Adipocyte (in vitro differentiated cells): ENCODE data around the gene ATP2C2.

Experiments used
- DNase-seq: peaks from one replicate; pipeline ENCODE4 v3.0.0-alpha.2; 2015; ENCODE audit warnings: low read depth
- H3K27me3 ChIP-seq: replicated peaks from 2 replicates; pipeline ENCODE4 v1.7.0; 2013; ENCODE audit warnings: mild to moderate bottlenecking, low read length, moderate library complexity; ENCODE audit not compliant: control insufficient read depth, insufficient read depth
- H3K36me3 ChIP-seq: 2 replicates; pipeline ENCODE4 v1.7.0; 2013; ENCODE audit warnings: low read length, mild to moderate bottlenecking, moderate library complexity; ENCODE audit not compliant: control insufficient read depth, insufficient read depth, severe bottlenecking
- H3K4me1 ChIP-seq: 2 replicates; pipeline ENCODE4 v1.7.0; 2013; ENCODE audit warnings: mild to moderate bottlenecking, low read length, moderate library complexity; ENCODE audit not compliant: control insufficient read depth, insufficient read depth
- H3K4me3 ChIP-seq: 2 replicates; pipeline ENCODE4 v1.7.0; 2013; ENCODE audit warnings: mild to moderate bottlenecking, low read length, moderate library complexity
- H3K9ac ChIP-seq: 2 replicates; pipeline ENCODE4 v1.7.0; 2013; ENCODE audit warnings: mild to moderate bottlenecking, low read length, moderate library complexity
- H3K9me3 ChIP-seq: 2 replicates; pipeline ENCODE4 v1.7.0; 2013; ENCODE audit warnings: mild to moderate bottlenecking, low read length, moderate library complexity; ENCODE audit not compliant: control insufficient read depth

Gene ATP2C2

DNA sequence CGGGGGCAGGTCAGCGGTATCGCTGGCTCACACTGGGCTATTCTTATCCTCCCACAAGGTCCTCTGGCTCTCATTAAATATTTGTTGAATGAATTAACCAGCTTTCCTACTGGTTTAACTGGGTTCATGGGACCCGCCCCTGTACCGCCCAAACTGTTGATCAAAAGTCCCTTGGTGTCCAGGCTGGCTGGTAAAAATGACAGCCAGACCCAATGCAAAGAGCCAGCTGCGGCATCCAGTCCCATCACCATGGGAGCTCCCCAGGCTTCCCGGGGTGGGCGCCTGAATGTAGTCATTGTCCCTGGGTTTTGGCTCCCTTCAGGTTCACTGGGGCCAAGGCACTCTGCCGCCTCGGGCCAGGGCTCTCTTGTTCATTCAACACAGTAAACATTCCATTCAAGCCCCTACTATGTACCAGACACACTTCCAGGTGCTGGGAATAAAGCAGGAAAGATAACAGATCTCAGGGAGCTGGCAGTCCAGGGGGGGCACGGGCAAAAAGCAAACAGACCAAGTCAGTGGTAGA lies 11.7 kb upstream of the ATP2C2 start:
- Histone ChIP-seq H3K9ac (no peak overlapping the region), H3K27me3 (peaks cover 23% of the 10 kb centered on the region), H3K9me3 (no peaks in the 10 kb centered on the region), H3K4me1 (no peaks in the 10 kb centered on the region), H3K36me3 (no peaks in the 10 kb centered on the region), H3K4me3 (no peak overlapping the region)
- DNase-seq = no peak

DNA sequence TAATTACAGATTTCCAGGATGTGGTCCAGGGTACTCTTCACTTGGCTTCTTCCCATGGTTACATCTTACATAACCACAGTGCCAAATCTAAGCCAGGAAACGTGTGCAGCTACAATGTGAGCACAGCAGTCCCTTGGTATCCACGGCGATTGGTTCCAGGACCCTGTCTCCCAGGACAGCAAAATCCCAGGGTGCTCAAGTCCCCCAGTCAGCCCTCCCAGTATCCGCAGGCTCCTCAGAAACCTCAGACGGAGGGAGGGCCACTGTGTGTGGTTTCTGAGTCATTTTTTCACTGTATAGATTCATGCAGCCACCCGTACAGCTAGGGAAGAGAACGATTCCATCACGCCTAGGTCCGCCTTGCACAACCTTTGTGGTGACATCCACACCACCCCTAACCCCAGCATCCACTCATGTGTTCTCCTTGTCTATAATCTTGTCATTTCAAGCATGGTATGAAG lies 11.1 kb upstream of the ATP2C2 start:
- peaks cover 26% of the 10 kb centered on the region for H3K27me3 ChIP-seq
- no peaks in the 10 kb centered on the region for H3K36me3 ChIP-seq
- no peak for DNase-seq
- H3K9me3 ChIP-seq = no peaks in the 10 kb centered on the region
- no peak overlapping the region for H3K4me3 ChIP-seq
- H3K4me1 ChIP-seq = no peaks in the 10 kb centered on the region
- H3K9ac ChIP-seq = no peak overlapping the region

GRCh38 chr16:84358601-84359295 lies 9.6 kb upstream of the ATP2C2 start:
- H3K9me3 ChIP-seq = no peaks in the 10 kb centered on the region
- no peaks in the 10 kb centered on the region for H3K36me3 ChIP-seq
- no peaks in the 10 kb centered on the region for H3K4me1 ChIP-seq
- DNase-seq = no peak
- H3K9ac ChIP-seq = no peak overlapping the region
- no peak overlapping the region for H3K4me3 ChIP-seq
- peaks cover 34% of the 10 kb centered on the region for H3K27me3 ChIP-seq

DNA sequence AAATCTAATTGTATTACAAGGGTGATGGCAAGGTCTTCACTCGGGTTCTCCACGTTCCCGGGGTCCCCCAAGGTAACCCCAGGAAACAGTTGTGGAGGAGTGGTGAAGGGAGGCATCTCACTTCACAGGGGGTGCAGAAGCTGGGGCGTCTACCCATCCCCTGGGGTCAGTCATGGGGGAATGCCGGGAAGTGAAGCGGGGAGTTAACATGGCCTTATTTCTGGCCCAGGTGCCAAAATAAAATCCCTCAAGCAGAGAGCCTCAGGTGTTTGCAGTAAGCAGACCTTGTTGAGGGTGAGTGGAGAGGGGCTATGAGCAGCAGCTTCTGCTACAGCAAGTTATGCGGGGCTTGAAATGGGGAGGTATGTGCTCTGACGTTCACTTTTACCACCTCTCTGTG lies 9.0 kb upstream of the ATP2C2 start:
- Histone ChIP-seq H3K9ac (no peak overlapping the region), H3K36me3 (no peaks in the 10 kb centered on the region), H3K27me3 (peaks cover 40% of the 10 kb centered on the region), H3K9me3 (no peaks in the 10 kb centered on the region), H3K4me3 (no peak overlapping the region), H3K4me1 (no peaks in the 10 kb centered on the region)
- no peak for DNase-seq

DNA sequence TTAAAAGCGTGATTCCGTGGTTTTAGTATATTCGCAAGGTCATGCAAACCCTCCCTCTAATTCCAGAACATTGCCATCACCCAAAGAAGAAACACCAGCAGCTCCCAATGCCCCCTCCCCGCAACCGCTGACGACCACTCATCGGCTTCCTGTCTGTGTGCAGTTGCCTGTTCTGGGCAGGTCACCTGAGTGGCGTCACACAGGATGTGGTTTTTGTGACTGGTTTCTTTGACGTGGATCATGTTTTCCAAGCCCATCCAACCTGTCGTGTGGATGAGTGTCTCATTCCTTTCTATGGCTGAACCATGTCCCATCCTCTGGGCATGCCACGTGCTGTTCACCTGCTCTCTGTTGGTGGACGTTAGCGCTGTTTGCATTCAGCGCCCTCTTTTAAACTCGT lies 8.2 kb upstream of the ATP2C2 start:
- Histone ChIP-seq H3K9me3 (no peaks in the 10 kb centered on the region), H3K4me1 (no peaks in the 10 kb centered on the region)

DNA sequence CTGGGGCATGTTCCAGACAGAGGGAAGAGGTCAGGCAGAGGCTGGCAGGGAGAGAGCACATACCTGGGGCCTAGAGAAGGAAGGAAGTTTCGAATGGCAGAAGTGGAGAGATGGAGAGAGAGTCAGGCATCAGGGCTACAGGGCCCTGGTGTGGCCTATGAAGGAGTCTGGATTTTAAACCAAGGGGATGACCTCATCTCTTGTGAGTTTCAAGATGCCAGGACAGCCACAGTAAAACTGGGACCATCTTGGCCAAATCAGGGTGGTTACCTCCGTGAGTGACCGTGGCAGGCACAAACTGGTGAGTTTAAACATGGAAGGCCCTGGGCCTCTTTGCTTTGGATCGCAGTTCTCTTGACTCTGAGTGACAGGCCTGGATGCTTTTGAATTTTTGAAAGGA lies 7.6 kb upstream of the ATP2C2 start:
- Histone ChIP-seq H3K9me3 (no peaks in the 10 kb centered on the region), H3K4me1 (no peaks in the 10 kb centered on the region), H3K36me3 (no peaks in the 10 kb centered on the region), H3K27me3 (peaks cover 44% of the 10 kb centered on the region), H3K9ac (no peak overlapping the region), H3K4me3 (no peak overlapping the region)
- DNase-seq = no peak

More for the DNA sequence above, 8.2 kb upstream of the ATP2C2 start:
- Histone ChIP-seq H3K4me3 (no peak overlapping the region), H3K36me3 (no peaks in the 10 kb centered on the region), H3K9ac (no peak overlapping the region), H3K27me3 (peaks cover 41% of the 10 kb centered on the region)
- DNase-seq = no peak

DNA sequence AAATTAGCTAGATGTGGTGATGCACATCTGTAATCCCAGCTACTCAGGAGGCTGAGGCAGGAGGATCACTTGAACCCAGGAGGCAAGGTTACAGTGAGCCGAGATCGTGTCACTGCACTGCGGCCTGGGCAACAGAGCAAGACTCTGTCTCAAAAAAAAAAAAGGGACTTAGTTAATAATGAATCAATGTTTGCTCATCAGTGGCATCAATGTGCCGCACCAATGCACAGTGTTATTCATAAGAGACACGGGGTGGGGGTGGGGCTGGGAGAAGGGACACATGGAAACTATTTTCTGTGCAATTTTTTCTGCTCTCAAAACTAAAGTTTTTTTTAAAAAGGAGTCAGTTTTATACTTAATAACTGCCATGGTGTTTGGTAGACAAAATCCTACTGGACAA lies 6.8 kb upstream of the ATP2C2 start:
- H3K4me1 ChIP-seq = no peaks in the 10 kb centered on the region
- no peak overlapping the region for H3K4me3 ChIP-seq
- H3K9ac ChIP-seq = no peak overlapping the region
- no peak for DNase-seq
- no peaks in the 10 kb centered on the region for H3K36me3 ChIP-seq
- H3K9me3 ChIP-seq = no peaks in the 10 kb centered on the region
- peaks cover 52% of the 10 kb centered on the region for H3K27me3 ChIP-seq

DNA sequence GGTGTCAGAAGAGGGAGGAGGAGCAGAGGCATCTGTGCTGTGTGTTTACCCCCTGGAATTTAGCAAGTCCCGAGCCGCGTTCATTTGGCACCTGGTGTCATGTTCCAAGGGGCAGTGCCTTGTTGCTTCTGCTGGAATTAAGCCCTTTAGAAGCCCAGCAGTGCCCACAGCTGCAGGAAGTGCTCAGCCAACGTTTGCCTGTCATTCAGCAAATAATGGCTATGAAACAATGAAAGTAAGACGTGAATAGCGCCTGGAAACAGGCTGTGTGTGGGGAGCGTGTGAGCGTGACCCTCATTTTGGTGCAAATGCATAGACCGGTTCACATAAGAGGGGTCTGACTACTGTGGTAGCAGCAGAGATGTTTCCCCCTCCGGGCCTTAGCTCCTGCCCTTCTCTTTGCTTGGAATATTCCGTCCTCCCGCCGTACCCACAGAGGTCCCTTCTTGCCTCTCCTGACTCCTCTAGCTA lies 5.8 kb upstream of the ATP2C2 start:
- H3K4me3 ChIP-seq = no peak overlapping the region
- H3K9ac ChIP-seq = no peak overlapping the region
- no peaks in the 10 kb centered on the region for H3K9me3 ChIP-seq
- no peaks in the 10 kb centered on the region for H3K4me1 ChIP-seq
- H3K36me3 ChIP-seq = no peaks in the 10 kb centered on the region
- peaks cover 57% of the 10 kb centered on the region for H3K27me3 ChIP-seq
- no peak for DNase-seq

DNA sequence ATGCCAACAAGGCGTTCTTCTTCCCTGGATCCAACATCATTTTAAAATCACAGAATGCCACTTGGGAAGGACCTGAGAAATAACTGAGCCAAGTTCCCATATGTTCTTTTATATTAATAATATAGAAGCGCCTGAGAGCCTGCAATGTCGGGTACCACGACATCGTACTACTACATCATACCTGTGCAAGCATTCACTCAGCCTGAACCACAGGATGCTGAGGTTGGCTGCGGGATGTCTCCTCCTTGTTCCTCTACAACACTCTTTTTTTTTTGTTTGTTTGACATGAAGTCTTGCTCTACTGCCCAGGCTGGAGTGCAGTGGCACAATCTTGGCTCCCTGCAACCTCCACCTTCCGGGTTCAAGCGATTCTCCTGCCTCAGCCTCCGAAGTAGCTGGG lies 2.1 kb upstream of the ATP2C2 start:
- H3K9me3 ChIP-seq = no peaks in the 10 kb centered on the region
- peaks cover 74% of the 10 kb centered on the region for H3K27me3 ChIP-seq
- no peaks in the 10 kb centered on the region for H3K4me1 ChIP-seq
- no peak overlapping the region for H3K9ac ChIP-seq
- no peaks in the 10 kb centered on the region for H3K36me3 ChIP-seq
- no peak overlapping the region for H3K4me3 ChIP-seq
- no peak for DNase-seq

DNA sequence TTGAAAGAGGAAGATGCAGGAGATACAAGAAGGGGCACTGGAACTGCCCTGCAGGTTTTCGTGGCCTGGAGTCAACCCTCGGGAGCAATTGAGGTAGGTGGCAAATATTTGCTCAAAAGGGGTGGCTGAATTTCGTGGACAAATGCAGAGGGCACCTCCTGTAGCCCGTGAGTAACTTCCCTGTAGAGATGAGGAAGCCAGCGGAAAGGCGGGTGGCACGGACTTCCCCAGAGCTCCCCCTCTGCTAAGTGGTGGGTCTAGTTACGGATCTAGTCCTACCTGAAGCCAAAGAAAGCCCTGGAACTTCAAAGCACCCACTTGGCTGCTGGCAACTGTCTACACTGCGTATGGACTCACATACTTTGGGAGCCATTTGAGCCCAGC lies 1.0 kb upstream of the ATP2C2 start:
- no peak overlapping the region for H3K4me3 ChIP-seq
- DNase-seq = no peak
- no peaks in the 10 kb centered on the region for H3K4me1 ChIP-seq
- H3K36me3 ChIP-seq = no peaks in the 10 kb centered on the region
- peaks cover 79% of the 10 kb centered on the region for H3K27me3 ChIP-seq
- no peaks in the 10 kb centered on the region for H3K9me3 ChIP-seq
- no peak overlapping the region for H3K9ac ChIP-seq

DNA sequence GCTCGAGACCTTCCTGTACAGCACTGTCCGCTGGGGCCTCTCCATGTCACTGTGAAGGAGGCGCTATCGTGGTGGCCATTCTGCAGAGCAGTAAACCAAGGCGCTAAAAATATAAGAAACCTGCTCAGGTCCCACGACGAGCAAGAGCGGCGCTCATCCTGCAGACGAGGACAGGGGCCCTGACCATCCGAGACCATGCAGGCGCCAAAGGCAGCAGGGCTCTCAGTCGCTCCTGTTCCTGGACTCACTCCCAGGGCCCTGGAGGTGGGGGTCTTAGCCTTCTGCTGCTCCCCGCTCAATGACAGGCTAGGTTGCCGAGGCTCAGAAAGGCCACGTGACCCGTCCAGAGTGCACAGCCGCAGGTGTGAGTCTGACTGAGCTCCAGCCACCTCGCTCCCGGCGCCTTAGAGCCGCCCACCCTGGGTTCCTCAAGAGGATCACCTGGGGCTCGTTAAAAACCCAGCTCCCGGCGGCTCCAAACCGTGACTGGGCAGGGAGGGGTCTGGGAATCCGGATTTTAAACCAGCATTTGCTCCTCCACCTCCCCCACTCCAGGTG lies 509 bp upstream of the ATP2C2 start:
- no peaks in the 10 kb centered on the region for H3K4me1 ChIP-seq
- H3K27me3 ChIP-seq = peaks cover 75% of the 10 kb centered on the region
- H3K9ac ChIP-seq = no peak overlapping the region
- no peak overlapping the region for H3K4me3 ChIP-seq
- H3K9me3 ChIP-seq = no peaks in the 10 kb centered on the region
- no peaks in the 10 kb centered on the region for H3K36me3 ChIP-seq
- no peak for DNase-seq
